Measurements from ENCODE around the gene RAPGEF4. TPM values are rescaled to one million over a fixed set of nuclear protein-coding genes. Genes with fewer than 3 reads are reported as not detected.

Gene RAPGEF4
- total and polyA plus RNA-seq, 2 of the 13 experiments (the other 11 are each of a cell fraction or from before 2014, with no cell fraction given): 0.78 to 0.91 TPM

DNA sequence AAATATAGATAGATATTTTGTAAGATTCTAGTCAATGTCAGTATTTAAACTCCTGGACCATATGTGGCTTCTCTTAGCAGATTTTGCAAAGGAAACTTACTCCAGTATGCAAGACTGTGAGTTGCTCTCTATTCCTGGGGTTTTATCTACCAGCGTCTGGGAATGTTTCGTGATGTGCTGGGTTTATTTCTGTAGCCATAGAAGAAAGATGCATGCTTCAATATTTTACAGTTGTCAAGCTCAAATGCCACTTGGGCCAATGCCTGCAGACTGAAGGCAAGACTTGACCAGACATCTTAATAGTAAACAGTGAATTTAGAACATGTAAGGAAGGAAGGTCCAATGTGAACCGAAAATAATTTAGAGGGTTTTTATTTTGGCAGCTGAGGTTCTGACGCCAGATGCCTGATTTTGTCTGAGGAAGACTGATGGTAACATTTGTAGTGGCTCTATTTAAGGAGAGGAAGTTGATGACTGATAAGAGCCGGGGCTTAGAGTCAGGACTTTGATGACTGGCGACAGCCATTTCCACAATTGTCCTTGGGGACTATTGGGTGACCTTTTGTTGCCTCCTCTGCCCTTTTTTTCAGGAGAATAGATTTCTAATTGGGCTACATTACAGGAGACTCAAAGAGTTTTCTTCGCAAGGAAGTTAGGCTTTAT lies 154.3 kb downstream of the RAPGEF4 start:
- Histone ChIP-seq H4K20me1 (ENCODE audit: insufficient read depth, low read length) (no peaks in the 10 kb centered on the region), H3K9ac (ENCODE audit: insufficient read depth, low read depth, low read length) (no peak overlapping the region), H3K4me3 (replicated peaks in 1 of 3; ENCODE audit: insufficient read depth in 1 of 3, low read depth in 2 of 3, low read length in 3 of 3) (no peak overlapping the region), H3K79me2 (ENCODE audit: insufficient read depth, low read length) (no peaks in the 10 kb centered on the region), H3K9me3 (ENCODE audit: low read length) (no peaks in the 10 kb centered on the region), H3K4me2 (ENCODE audit: low read depth, low read length) (no peak overlapping the region), H2AFZ (ENCODE audit: low read length) (no peak overlapping the region), H3K27me3 (ENCODE audit: control insufficient read depth in 1 of 2, insufficient read depth in 2 of 2, low read length in 2 of 2) (peaks cover 0 to 15% of the 10 kb centered on the region in 2 experiments; a peak in 2 of 5 replicates), H3K27ac (ENCODE audit: extremely low read length, insufficient read depth, low read length) (no peak overlapping the region), H3K4me1 (ENCODE audit: insufficient read depth, low read length) (no peaks in the 10 kb centered on the region), H3K36me3 (replicated peaks in 1 of 2; ENCODE audit: control insufficient read depth in 1 of 2, insufficient read depth in 2 of 2, low read length in 2 of 2) (no peaks in the 10 kb centered on the region)
- ChIA-PET POLR2A (no interaction called here), CTCF (ENCODE audit: low intra/inter-chr PET ratio, low total read pairs) (no interaction called here)
- DNase-seq (ENCODE audit: low spot score): no peak
- intact Hi-C loops (cut with micrococcal nuclease; ENCODE audit: unreplicated experiment): no loop called here
- no peak for TF ChIP-seq NFKB2 (CRISPR knock-in tag; IDR thresholded peaks at IDR 0.05; ENCODE audit: borderline replicate concordance)
- no peak for TF ChIP-seq NR1H2 (CRISPR knock-in tag; IDR thresholded peaks at IDR 0.05; ENCODE audit: borderline replicate concordance, low read depth)
- TF ChIP-seq, protein P1, sequence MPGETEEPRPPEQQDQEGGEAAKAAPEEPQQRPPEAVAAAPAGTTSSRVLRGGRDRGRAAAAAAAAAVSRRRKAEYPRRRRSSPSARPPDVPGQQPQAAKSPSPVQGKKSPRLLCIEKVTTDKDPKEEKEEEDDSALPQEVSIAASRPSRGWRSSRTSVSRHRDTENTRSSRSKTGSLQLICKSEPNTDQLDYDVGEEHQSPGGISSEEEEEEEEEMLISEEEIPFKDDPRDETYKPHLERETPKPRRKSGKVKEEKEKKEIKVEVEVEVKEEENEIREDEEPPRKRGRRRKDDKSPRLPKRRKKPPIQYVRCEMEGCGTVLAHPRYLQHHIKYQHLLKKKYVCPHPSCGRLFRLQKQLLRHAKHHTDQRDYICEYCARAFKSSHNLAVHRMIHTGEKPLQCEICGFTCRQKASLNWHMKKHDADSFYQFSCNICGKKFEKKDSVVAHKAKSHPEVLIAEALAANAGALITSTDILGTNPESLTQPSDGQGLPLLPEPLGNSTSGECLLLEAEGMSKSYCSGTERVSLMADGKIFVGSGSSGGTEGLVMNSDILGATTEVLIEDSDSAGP (CRISPR knock-in tag; IDR thresholded peaks at IDR 0.05; ENCODE audit: borderline replicate concordance): no peak
- no peak for TF ChIP-seq ZNF841 (CRISPR knock-in tag; IDR thresholded peaks at IDR 0.05; ENCODE audit: borderline replicate concordance)
- TF ChIP-seq SETDB1 (CRISPR knock-in tag; IDR thresholded peaks at IDR 0.05; ENCODE audit: borderline replicate concordance): no peak
- no TSS peak for BruUV-seq (replicated peaks)
- 25% methylated on average over 7 of the region's 7 CpGs for WGBS (ENCODE audit: low lambda C conversion rate)
- no peak for FAIRE-seq
- in situ Hi-C loops (cut with HindIII; ENCODE audit: extremely low pct_ligation_motif_present, low pct_unique_long_range_greater_than_20kb): no loop called here
- ATAC-seq: no peak

DNA sequence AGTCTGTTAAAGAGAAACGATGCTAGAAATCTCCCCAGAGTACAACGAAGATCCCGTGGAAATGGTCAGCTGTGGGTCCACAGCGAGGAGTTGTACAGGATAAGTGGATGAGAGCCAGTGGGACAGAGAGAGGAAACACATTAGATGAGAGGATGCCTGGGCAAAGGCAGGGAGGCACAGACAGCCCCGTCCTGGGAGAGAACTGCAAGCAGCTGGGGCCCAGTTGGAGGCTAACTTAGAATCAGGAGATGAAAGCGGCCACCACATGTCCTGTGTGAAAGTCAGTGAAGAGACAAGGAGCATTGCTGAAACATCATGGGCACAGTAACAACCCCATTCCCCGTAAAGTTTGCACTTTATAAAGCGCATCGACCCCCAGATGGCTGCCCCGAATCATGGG lies 157.5 kb downstream of the RAPGEF4 start:
- WGBS (ENCODE audit: low lambda C conversion rate): 15% methylated on average over 10 of the region's 10 CpGs
- no peak overlapping the region for H2AFZ ChIP-seq (ENCODE audit: low read length)
- no TSS peak for BruUV-seq (replicated peaks)
- H3K36me3 ChIP-seq (replicated peaks in 1 of 2; ENCODE audit: control insufficient read depth in 1 of 2, insufficient read depth in 2 of 2, low read length in 2 of 2): no peaks in the 10 kb centered on the region
- H3K27me3 ChIP-seq (ENCODE audit: control insufficient read depth in 1 of 2, insufficient read depth in 2 of 2, low read length in 2 of 2): peaks cover 0 to 26% of the 10 kb centered on the region in 2 experiments; a peak in 2 of 5 replicates
- H3K4me2 ChIP-seq (ENCODE audit: low read depth, low read length): no peak overlapping the region
- FAIRE-seq (no peak), DNase-seq (ENCODE audit: low spot score) (no peak), ATAC-seq (no peak; the same call in 2 of the 3 replicates)
- in situ Hi-C loops (cut with HindIII; ENCODE audit: extremely low pct_ligation_motif_present, low pct_unique_long_range_greater_than_20kb) (no loop called here), intact Hi-C loops (cut with micrococcal nuclease; ENCODE audit: unreplicated experiment) (no loop called here)
- H3K4me1 ChIP-seq (ENCODE audit: insufficient read depth, low read length): no peaks in the 10 kb centered on the region
- H4K20me1 ChIP-seq (ENCODE audit: insufficient read depth, low read length): no peaks in the 10 kb centered on the region
- ChIA-PET POLR2A (no interaction called here), CTCF (ENCODE audit: low intra/inter-chr PET ratio, low total read pairs) (no interaction called here)
- no peaks in the 10 kb centered on the region for H3K9me3 ChIP-seq (ENCODE audit: low read length)
- H3K9ac ChIP-seq (ENCODE audit: insufficient read depth, low read depth, low read length): no peak overlapping the region
- H3K27ac ChIP-seq (ENCODE audit: extremely low read length, insufficient read depth, low read length): no peak overlapping the region
- H3K79me2 ChIP-seq (ENCODE audit: insufficient read depth, low read length): no peaks in the 10 kb centered on the region
- H3K4me3 ChIP-seq (replicated peaks in 1 of 3; ENCODE audit: insufficient read depth in 1 of 3, low read depth in 2 of 3, low read length in 3 of 3): no peak overlapping the region
- TF ChIP-seq, protein P2, sequence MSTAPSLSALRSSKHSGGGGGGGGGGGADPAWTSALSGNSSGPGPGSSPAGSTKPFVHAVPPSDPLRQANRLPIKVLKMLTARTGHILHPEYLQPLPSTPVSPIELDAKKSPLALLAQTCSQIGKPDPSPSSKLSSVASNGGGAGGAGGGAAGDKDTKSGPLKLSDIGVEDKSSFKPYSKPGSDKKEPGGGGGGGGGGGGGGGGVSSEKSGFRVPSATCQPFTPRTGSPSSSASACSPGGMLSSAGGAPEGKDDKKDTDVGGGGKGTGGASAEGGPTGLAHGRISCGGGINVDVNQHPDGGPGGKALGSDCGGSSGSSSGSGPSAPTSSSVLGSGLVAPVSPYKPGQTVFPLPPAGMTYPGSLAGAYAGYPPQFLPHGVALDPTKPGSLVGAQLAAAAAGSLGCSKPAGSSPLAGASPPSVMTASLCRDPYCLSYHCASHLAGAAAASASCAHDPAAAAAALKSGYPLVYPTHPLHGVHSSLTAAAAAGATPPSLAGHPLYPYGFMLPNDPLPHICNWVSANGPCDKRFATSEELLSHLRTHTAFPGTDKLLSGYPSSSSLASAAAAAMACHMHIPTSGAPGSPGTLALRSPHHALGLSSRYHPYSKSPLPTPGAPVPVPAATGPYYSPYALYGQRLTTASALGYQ (CRISPR knock-in tag; IDR thresholded peaks at IDR 0.05): no peak
- TF ChIP-seq ARNTL (CRISPR knock-in tag; IDR thresholded peaks at IDR 0.05) (no peak), ZNF17 (CRISPR knock-in tag; IDR thresholded peaks at IDR 0.05) (no peak), MEIS2 (CRISPR knock-in tag; IDR thresholded peaks at IDR 0.05) (no peak), TEAD3 (CRISPR knock-in tag; optimal IDR thresholded peaks at IDR 0.05; ENCODE audit: borderline replicate concordance) (no peak), ZNF605 (CRISPR knock-in tag; IDR thresholded peaks at IDR 0.05) (no peak)
- TF ChIP-seq, protein P3, sequence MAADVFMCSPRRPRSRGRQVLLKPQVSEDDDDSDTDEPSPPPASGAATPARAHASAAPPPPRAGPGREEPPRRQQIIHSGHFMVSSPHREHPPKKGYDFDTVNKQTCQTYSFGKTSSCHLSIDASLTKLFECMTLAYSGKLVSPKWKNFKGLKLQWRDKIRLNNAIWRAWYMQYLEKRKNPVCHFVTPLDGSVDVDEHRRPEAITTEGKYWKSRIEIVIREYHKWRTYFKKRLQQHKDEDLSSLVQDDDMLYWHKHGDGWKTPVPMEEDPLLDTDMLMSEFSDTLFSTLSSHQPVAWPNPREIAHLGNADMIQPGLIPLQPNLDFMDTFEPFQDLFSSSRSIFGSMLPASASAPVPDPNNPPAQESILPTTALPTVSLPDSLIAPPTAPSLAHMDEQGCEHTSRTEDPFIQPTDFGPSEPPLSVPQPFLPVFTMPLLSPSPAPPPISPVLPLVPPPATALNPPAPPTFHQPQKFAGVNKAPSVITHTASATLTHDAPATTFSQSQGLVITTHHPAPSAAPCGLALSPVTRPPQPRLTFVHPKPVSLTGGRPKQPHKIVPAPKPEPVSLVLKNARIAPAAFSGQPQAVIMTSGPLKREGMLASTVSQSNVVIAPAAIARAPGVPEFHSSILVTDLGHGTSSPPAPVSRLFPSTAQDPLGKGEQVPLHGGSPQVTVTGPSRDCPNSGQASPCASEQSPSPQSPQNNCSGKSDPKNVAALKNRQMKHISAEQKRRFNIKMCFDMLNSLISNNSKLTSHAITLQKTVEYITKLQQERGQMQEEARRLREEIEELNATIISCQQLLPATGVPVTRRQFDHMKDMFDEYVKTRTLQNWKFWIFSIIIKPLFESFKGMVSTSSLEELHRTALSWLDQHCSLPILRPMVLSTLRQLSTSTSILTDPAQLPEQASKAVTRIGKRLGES (CRISPR knock-in tag; IDR thresholded peaks at IDR 0.05; ENCODE audit: borderline replicate concordance): no peak

Data from HepG2 (cell line).